ENCODE data around the gene CCDC77. TPM values are rescaled to one million over a fixed set of nuclear protein-coding genes. Genes with fewer than 3 reads are reported as not detected.

The CCDC77 gene
- total RNA-seq, 1 experiment from 2014 or later, result 20.4 TPM

- no peak overlapping the region for H3K4me2 ChIP-seq
- no peak overlapping the region for H2AFZ ChIP-seq
- TF ChIP-seq EZH2 (IDR thresholded peaks at IDR 0.05; ENCODE audit: low read depth) (no peak), CTCF (conservative IDR thresholded peaks at IDR 0.05) (no peak)
- H3K9me3 ChIP-seq (ENCODE audit: insufficient read depth, low read depth), result no peaks in the 10 kb centered on the region
- H3K9me2 ChIP-seq (ENCODE audit: insufficient read depth), result no peaks in the 10 kb centered on the region
- BruUV-seq (replicated peaks), result no TSS peak
- no peak overlapping the region for H3K27ac ChIP-seq
- H3K79me2 ChIP-seq (ENCODE audit: low read depth), result no peaks in the 10 kb centered on the region
- H4K20me1 ChIP-seq (ENCODE audit: insufficient read depth), result no peaks in the 10 kb centered on the region
- POLR2A ChIA-PET (ENCODE audit: unreplicated experiment), result interaction anchor here (0.7 kb wide), 1 partner anchor 1225 kb away, joined by 7 read pairs; no protein-coding TSS in a partner anchor
- H3K27me3 ChIP-seq (ENCODE audit: insufficient read depth, low read depth), result peaks cover 6% of the 10 kb centered on the region; the same call in 1 of the 2 replicates
- H3K36me3 ChIP-seq (ENCODE audit: low read depth), result no peaks in the 10 kb centered on the region
- no peak overlapping the region for H3K4me3 ChIP-seq
- no peak for DNase-seq
- H3K4me1 ChIP-seq (replicated peaks; ENCODE audit: insufficient read depth), result no peaks in the 10 kb centered on the region
- H3F3A ChIP-seq (ENCODE audit: insufficient read depth, low read depth), result no peaks in the 10 kb centered on the region
- intact Hi-C loops (cut with micrococcal nuclease; ENCODE audit: unreplicated experiment), result loop anchor here (5.0 to 10.0 kb wide), 2 partner anchors 668 to 1145 kb away; partner anchors contain the start of gene FBXL14
- CTCF ChIA-PET, result interaction anchor here (0.6 to 0.7 kb wide), 2 partner anchors 311 to 502 kb away, joined by 3 read pairs; partner anchors contain the start of gene RAD52
These were observed 45.7 kb downstream of the CCDC77 start for GRCh38 chr12:447141-447540.

- Histone ChIP-seq H3K79me2 (ENCODE audit: low read depth) (no peaks in the 10 kb centered on the region), H2AFZ (no peak overlapping the region), H4K20me1 (ENCODE audit: insufficient read depth) (no peaks in the 10 kb centered on the region), H3K4me3 (no peak overlapping the region), H3K4me1 (replicated peaks; ENCODE audit: insufficient read depth) (no peaks in the 10 kb centered on the region), H3K27me3 (ENCODE audit: insufficient read depth, low read depth) (peaks cover 6% of the 10 kb centered on the region), H3K4me2 (no peak overlapping the region), H3K9me3 (ENCODE audit: insufficient read depth, low read depth) (0 out of 2 replicates have a peak, but pooled peaks cover 5% of the 10 kb centered on the region), H3K36me3 (ENCODE audit: low read depth) (no peaks in the 10 kb centered on the region), H3K27ac (no peak overlapping the region), H3K9me2 (ENCODE audit: insufficient read depth) (no peaks in the 10 kb centered on the region), H3F3A (ENCODE audit: insufficient read depth, low read depth) (peaks cover 13% of the 10 kb centered on the region; the same call in 1 of the 2 replicates)
- POLR2A ChIA-PET (ENCODE audit: unreplicated experiment), result no interaction called here
- intact Hi-C loops (cut with micrococcal nuclease; ENCODE audit: unreplicated experiment), result loop anchor here (5.0 to 10.0 kb wide), 2 partner anchors 666 to 1143 kb away; partner anchors contain the start of gene FBXL14
- DNase-seq, result no peak
- no peak for TF ChIP-seq EZH2 (IDR thresholded peaks at IDR 0.05; ENCODE audit: low read depth)
- TF ChIP-seq CTCF (conservative IDR thresholded peaks at IDR 0.05), result no peak
- CTCF ChIA-PET, result interaction anchor here (0.5 to 1.1 kb wide), 2 partner anchors 95 to 98 kb away, joined by 3 to 5 read pairs; no protein-coding TSS in a partner anchor
- no TSS peak for BruUV-seq (replicated peaks)
These were observed 47.8 kb downstream of the CCDC77 start for GRCh38 chr12:449203-449602.

- no peak overlapping the region for H2AFZ ChIP-seq
- no peak overlapping the region for H3K27ac ChIP-seq
- H3K27me3 ChIP-seq (ENCODE audit: insufficient read depth, low read depth), result peaks cover 10% of the 10 kb centered on the region
- DNase-seq, result no peak
- no TSS peak for BruUV-seq (replicated peaks)
- no peaks in the 10 kb centered on the region for H3K79me2 ChIP-seq (ENCODE audit: low read depth)
- no peaks in the 10 kb centered on the region for H4K20me1 ChIP-seq (ENCODE audit: insufficient read depth)
- H3K4me2 ChIP-seq, result no peak overlapping the region
- ChIA-PET POLR2A (ENCODE audit: unreplicated experiment) (no interaction called here), CTCF (interaction anchor here (1.1 kb wide), 1 partner anchor 97 kb away, joined by 3 read pairs; no protein-coding TSS in a partner anchor)
- H3K4me1 ChIP-seq (replicated peaks; ENCODE audit: insufficient read depth), result no peaks in the 10 kb centered on the region
- H3F3A ChIP-seq (ENCODE audit: insufficient read depth, low read depth), result peaks cover 20% of the 10 kb centered on the region; the same call in 1 of the 2 replicates
- no peaks in the 10 kb centered on the region for H3K36me3 ChIP-seq (ENCODE audit: low read depth)
- no peaks in the 10 kb centered on the region for H3K9me2 ChIP-seq (ENCODE audit: insufficient read depth)
- intact Hi-C loops (cut with micrococcal nuclease; ENCODE audit: unreplicated experiment), result loop anchor here (5.0 kb wide), 1 partner anchor 302 kb away; the partner anchor contains the start of gene WNK1
- H3K9me3 ChIP-seq (ENCODE audit: insufficient read depth, low read depth), result 0 out of 2 replicates have a peak, but pooled peaks cover 5% of the 10 kb centered on the region
- no peak overlapping the region for H3K4me3 ChIP-seq
- TF ChIP-seq CTCF (conservative IDR thresholded peaks at IDR 0.05) (no peak), EZH2 (IDR thresholded peaks at IDR 0.05; ENCODE audit: low read depth) (no peak)
These were observed 49.0 kb downstream of the CCDC77 start for GRCh38 chr12:450438-450837.
